Suprapubic skin (tissue), 4 donors: ENCODE data around the gene ANAPC5. TPM values are rescaled to one million over a fixed set of nuclear protein-coding genes. Genes with fewer than 3 reads are reported as not detected.
"Not testable (repeated sequence)": the region's sequence is repeated elsewhere in the genome, so short reads cannot be mapped to it uniquely, and the experiment has no call there.

Experiments
- DNase-seq, 2 donors: peaks; one replicate each; pipeline ENCODE4 v3.0.0-alpha.2; 2019; ENCODE audit warnings: low spot score in 2 of 2
- H3K27ac ChIP-seq: fragments of 200-600 bp; sonication (generic); one replicate; pipeline ENCODE4 v1.5.1; 2019
- H3K27me3 ChIP-seq: fragments of 200-600 bp; sonication (generic); one replicate; pipeline ENCODE4 v1.5.1; 2019
- H3K36me3 ChIP-seq: fragments of 200-600 bp; sonication (generic); one replicate; pipeline ENCODE4 v1.5.1; 2019
- H3K4me1 ChIP-seq: fragments of 200-600 bp; sonication (generic); one replicate; pipeline ENCODE4 v1.5.1; 2019
- H3K4me3 ChIP-seq: fragments of 200-600 bp; sonication (generic); one replicate; pipeline ENCODE4 v1.5.1; 2019; ENCODE audit warnings: mild to moderate bottlenecking
- H3K9me3 ChIP-seq: fragments of 200-600 bp; sonication (generic); one replicate; pipeline ENCODE4 v1.5.1; 2019
- EP300 ChIP-seq: sonication (generic); formaldehyde crosslinking; IDR thresholded peaks from one replicate; pipeline ENCODE4 v1.6.1; 2017; ENCODE audit warnings: antibody characterized with exemption
- POLR2A ChIP-seq, 2 donors: fragments of 450-650 bp; IDR thresholded peaks; one replicate each; pipeline ENCODE4 v1.6.1; 2017; ENCODE audit warnings: antibody characterized with exemption in 2 of 2, mild to moderate bottlenecking in 2 of 2, moderate library complexity in 2 of 2
- POLR2AphosphoS5 ChIP-seq, 3 donors: sonication (generic); formaldehyde crosslinking; IDR thresholded peaks; one replicate each; pipeline ENCODE4 v1.6.1; 2017; ENCODE audit warnings: antibody characterized with exemption in 3 of 3
- WGBS: methylation state at CpG from one replicate; pipeline ENCODE4 v1.1.5; 2018; 5-methylcytosine and 5-hydroxymethylcytosine counted together
- total RNA-seq, 4 donors: library from RNA; depleted of rRNA; stranded (reverse); fragments of >200 nt; gene quantifications; one replicate each; pipeline ENCODE4 v1.1.0, GENCODE V29; 2016
- TF ChIP-seq, protein P1 (sequence below), 2 donors: fragments of 200-600 bp in 1 of 2; fragments of 450-650 bp in 1 of 2; sonication (generic) in 1 of 2; IDR thresholded peaks; one replicate each; pipeline ENCODE4 v1.5.1; 2016 to 2019; ENCODE audit warnings: antibody characterized with exemption in 2 of 2, mild to moderate bottlenecking in 1 of 2, moderate library complexity in 1 of 2

ANAPC5 gene
- total RNA-seq, 4 donors from 2014 or later, result 94.3 to 227 (median 120) TPM

DNA sequence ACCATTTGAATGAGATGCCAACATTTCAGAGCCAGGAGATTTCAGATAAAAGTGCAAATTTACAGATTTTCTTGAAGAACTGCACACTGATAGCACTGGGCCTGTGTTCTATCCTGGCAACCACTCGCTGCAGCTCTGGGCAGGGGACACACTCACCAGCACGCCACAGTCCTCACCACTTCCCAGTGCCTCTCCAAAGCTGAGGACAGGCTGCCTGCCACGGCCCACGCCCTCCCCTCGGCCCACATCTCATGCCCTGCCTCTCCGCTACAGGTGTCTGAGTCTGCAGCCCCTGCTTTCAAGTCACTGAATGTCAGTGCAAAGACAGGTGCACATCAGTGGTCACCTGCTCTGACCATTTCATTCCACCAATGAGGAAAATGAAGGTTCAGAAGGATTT is 68.4 kb downstream of the ANAPC5 start:
- TF ChIP-seq POLR2A (IDR thresholded peaks at IDR 0.05), result no peak
- TF ChIP-seq POLR2AphosphoS5 (IDR thresholded peaks at IDR 0.05), result no peak
- no peak for TF ChIP-seq EP300
- TF ChIP-seq, protein P1, sequence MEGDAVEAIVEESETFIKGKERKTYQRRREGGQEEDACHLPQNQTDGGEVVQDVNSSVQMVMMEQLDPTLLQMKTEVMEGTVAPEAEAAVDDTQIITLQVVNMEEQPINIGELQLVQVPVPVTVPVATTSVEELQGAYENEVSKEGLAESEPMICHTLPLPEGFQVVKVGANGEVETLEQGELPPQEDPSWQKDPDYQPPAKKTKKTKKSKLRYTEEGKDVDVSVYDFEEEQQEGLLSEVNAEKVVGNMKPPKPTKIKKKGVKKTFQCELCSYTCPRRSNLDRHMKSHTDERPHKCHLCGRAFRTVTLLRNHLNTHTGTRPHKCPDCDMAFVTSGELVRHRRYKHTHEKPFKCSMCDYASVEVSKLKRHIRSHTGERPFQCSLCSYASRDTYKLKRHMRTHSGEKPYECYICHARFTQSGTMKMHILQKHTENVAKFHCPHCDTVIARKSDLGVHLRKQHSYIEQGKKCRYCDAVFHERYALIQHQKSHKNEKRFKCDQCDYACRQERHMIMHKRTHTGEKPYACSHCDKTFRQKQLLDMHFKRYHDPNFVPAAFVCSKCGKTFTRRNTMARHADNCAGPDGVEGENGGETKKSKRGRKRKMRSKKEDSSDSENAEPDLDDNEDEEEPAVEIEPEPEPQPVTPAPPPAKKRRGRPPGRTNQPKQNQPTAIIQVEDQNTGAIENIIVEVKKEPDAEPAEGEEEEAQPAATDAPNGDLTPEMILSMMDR (IDR thresholded peaks at IDR 0.05), result no peak
- H3K4me1 ChIP-seq, result peaks cover 24% of the 10 kb centered on the region
- no peak overlapping the region for H3K4me3 ChIP-seq
- no peaks in the 10 kb centered on the region for H3K9me3 ChIP-seq
- 98% methylated on average over 6 of the region's 6 CpGs for WGBS
- no peak overlapping the region for H3K27ac ChIP-seq
- DNase-seq, result no peak
- H3K36me3 ChIP-seq, result no peaks in the 10 kb centered on the region
- no peaks in the 10 kb centered on the region for H3K27me3 ChIP-seq

DNA sequence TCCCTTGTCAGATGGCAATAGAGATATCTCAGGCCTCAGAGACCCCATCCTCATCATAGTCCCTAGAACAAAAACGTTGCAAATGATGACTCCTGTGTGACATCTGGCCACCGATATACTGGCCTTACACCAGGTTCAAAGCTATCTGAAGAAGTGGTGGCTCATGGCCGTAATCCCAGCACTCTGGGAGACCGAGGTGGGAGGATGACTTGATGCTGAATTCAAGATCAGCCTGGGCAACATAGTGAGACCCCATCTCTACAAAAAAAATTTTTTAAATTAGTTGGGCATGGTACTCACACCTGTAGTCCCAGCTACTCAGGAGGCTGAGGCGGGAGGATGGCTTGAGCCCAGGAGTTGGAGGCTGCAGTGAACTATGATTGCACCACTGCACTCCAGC is 68.8 kb downstream of the ANAPC5 start:
- Histone ChIP-seq H3K4me1 (peaks cover 23% of the 10 kb centered on the region), H3K27me3 (no peaks in the 10 kb centered on the region), H3K27ac (no peak overlapping the region), H3K36me3 (no peaks in the 10 kb centered on the region), H3K9me3 (no peaks in the 10 kb centered on the region), H3K4me3 (no peak overlapping the region)
- no peak for DNase-seq
- 93% methylated on average over 5 of the region's 5 CpGs for WGBS
- no peak for TF ChIP-seq EP300
- TF ChIP-seq POLR2A (IDR thresholded peaks at IDR 0.05), result no peak
- no peak for TF ChIP-seq POLR2AphosphoS5 (IDR thresholded peaks at IDR 0.05)

DNA sequence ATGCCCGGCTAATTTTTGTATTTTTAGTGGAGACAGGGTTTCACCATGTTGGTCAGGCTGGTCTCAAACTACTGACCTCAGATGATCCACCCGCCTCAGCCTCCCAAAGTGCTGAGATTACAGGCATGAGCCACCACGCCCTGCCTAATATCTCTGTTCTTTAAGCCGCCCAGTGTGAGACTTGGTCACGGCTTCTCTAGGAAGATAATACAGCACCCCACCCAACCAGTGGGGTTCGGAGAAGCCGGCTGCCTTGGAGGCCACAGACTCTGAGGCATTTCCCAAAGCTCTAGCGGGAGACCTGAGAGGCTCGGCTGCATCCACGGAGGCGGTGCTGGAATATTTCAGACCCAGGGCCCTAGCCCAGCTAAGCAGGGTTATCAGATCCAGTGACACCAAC is 69.3 kb downstream of the ANAPC5 start:
- WGBS, result 97% methylated on average over 10 of the region's 11 CpGs
- DNase-seq, H3K4me3 ChIP-seq, H3K27ac ChIP-seq, H3K36me3 ChIP-seq, H3K9me3 ChIP-seq, H3K27me3 ChIP-seq: not testable (repeated sequence)
- peaks cover 23% of the 10 kb centered on the region for H3K4me1 ChIP-seq

DNA sequence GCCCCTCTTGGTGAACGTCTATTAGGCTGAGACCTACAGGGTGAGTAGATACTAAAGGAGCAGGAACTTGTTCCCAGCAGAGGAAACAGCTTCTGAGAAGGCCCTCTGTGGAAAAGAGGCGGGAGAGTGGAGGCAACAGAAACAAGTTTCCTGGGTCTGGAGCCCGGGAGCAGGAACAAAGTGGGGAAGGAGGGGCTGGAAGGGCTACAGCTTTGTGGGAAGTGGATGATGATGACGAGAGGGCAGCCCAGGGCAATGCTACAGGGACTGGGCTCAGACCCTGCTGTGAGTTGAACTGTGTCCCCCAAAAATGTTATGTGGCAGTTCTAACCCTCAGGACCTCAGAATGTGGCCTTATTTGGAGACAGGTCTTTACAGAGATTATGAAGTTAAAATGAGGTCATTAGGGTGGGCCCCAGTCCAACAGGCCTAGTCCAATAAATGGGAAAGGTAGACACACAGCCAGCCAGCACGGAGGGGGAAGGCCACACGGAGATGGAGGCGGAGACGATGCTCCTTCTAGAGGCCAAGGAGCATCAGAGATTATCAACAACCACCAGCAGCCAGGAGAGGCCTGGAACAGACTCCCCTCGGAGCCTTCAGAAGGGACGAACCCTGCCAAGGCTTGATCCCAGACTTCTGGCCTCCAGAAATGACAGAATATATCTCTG is 70.0 kb downstream of the ANAPC5 start:
- no peaks in the 10 kb centered on the region for H3K27me3 ChIP-seq
- 90% methylated on average over 10 of the region's 10 CpGs for WGBS
- H3K4me1 ChIP-seq, result peaks cover 26% of the 10 kb centered on the region
- no peak overlapping the region for H3K27ac ChIP-seq
- TF ChIP-seq POLR2A (IDR thresholded peaks at IDR 0.05) (no peak), EP300 (no peak), POLR2AphosphoS5 (IDR thresholded peaks at IDR 0.05) (no peak)
- TF ChIP-seq, protein P1 (IDR thresholded peaks at IDR 0.05), result no peak
- H3K36me3 ChIP-seq, result no peaks in the 10 kb centered on the region
- no peak overlapping the region for H3K4me3 ChIP-seq
- no peak for DNase-seq
- H3K9me3 ChIP-seq, result no peaks in the 10 kb centered on the region

DNA sequence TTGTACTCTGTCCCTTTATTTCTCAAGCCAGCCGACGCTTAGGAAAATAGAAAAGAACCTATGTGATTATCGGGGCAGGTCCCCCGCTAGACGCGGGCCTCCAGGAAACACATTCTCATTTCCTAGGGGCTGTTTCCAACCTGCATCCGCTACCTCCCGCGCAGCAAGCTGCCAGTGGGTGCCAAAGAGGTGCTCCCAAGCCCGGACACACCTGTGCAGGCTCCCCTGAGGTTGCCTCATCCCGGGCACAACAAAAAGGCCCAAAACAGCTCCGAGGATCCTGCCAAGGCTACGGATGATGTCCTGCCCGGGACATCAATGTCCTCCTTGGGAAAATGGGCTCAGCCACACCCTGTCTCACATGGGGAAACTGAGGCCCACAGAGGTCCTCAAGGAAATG is 71.1 kb downstream of the ANAPC5 start:
- not testable (repeated sequence) for H3K9me3 ChIP-seq, H3K4me3 ChIP-seq, DNase-seq, H3K27ac ChIP-seq, H3K36me3 ChIP-seq, H3K27me3 ChIP-seq
- WGBS, result 92% methylated on average over 13 of the region's 14 CpGs
- H3K4me1 ChIP-seq, result peaks cover 27% of the 10 kb centered on the region

DNA sequence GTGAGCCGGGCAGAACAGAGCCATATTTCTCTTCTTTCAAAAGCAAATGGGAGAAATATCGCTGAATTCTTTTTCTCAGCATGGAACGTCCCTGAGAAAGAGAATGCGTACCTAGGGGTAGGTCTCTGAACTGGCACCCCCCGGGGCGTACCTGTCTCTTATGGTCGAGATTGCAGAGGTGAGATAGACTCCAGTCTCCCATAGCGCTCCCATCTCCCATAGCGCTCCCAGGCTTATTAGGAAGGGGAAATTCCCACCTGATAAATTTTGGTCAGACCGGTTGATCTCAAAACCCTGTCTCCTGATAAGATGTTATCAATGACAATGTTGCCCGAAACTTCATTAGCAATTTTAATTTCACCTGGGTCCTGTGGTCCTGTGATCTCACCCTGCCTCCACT is 71.7 kb downstream of the ANAPC5 start:
- H3K4me1 ChIP-seq, result peaks cover 27% of the 10 kb centered on the region
- not testable (repeated sequence) for H3K4me3 ChIP-seq, H3K27ac ChIP-seq, H3K36me3 ChIP-seq, H3K9me3 ChIP-seq, DNase-seq, H3K27me3 ChIP-seq
- WGBS, result 90% methylated on average over 11 of the region's 11 CpGs

DNA sequence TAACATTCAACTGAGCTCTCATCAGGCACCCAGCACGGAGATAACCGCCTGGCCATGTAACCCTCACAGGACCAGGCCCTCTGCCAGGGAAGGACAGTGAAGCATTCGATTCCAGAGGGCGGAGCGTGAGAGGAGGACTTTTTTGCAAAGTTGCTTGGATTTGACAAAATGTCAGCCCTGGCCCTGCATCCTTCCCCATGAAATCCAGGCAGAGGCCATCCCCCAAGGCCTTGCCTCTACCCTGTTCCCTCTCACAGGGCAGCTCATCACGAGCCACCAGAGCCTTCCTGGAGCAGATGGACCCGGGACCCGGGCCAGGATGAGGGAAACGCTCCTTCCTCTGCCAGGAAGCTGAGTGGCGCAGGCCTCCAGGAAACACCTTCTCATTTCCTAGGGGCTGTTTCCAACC is 72.7 kb downstream of the ANAPC5 start:
- Histone ChIP-seq H3K9me3 (no peaks in the 10 kb centered on the region), H3K4me1 (peaks cover 20% of the 10 kb centered on the region), H3K4me3 (no peak overlapping the region), H3K36me3 (peaks cover under 1% of the 10 kb centered on the region), H3K27ac (peak overlapping the region; percentile 65), H3K27me3 (no peaks in the 10 kb centered on the region)
- DNase-seq, result no peak
- TF ChIP-seq POLR2AphosphoS5 (IDR thresholded peaks at IDR 0.05), result no peak
- TF ChIP-seq POLR2A (IDR thresholded peaks at IDR 0.05), result no peak
- no peak for TF ChIP-seq EP300
- TF ChIP-seq, protein P1 (IDR thresholded peaks at IDR 0.05), result no peak
- WGBS, result 59% methylated on average over 8 of the region's 10 CpGs
